ENCODE data around the gene NPB.

NPB gene

DNA sequence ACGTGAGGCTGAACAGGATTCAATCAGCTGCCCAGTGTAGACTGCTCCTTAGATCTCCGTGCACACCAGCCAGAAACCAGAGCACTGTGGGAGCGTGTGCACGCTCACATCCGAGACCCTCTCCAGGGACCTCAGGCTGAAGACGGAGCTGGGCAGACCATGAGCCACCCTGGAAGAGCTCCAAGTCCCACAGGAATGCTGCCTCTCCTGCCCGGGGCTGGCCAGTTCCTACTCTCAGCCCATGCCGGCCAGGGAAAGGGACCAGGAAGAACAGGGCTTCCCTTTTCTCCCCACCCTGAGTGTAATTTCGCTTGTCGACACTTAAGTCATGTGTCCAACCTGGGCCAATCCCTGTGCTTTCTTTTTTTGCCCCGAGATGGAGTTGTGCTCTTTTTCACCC, 17.5 kb upstream of the NPB start:
- no peak for TF ChIP-seq EZH2phosphoT487 (IDR thresholded peaks at IDR 0.05; ENCODE audit: borderline replicate concordance, low read length)
- TF ChIP-seq, protein P1, sequence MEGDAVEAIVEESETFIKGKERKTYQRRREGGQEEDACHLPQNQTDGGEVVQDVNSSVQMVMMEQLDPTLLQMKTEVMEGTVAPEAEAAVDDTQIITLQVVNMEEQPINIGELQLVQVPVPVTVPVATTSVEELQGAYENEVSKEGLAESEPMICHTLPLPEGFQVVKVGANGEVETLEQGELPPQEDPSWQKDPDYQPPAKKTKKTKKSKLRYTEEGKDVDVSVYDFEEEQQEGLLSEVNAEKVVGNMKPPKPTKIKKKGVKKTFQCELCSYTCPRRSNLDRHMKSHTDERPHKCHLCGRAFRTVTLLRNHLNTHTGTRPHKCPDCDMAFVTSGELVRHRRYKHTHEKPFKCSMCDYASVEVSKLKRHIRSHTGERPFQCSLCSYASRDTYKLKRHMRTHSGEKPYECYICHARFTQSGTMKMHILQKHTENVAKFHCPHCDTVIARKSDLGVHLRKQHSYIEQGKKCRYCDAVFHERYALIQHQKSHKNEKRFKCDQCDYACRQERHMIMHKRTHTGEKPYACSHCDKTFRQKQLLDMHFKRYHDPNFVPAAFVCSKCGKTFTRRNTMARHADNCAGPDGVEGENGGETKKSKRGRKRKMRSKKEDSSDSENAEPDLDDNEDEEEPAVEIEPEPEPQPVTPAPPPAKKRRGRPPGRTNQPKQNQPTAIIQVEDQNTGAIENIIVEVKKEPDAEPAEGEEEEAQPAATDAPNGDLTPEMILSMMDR (IDR thresholded peaks at IDR 0.05; ENCODE audit: low read depth, low read length, poor library complexity, severe bottlenecking), result no peak
- peaks cover 17% of the 10 kb centered on the region for H3F3A ChIP-seq (ENCODE audit: control insufficient read depth, insufficient read depth)
- no peak overlapping the region for H3K4me3 ChIP-seq (ENCODE audit: low read length)
- H3K79me2 ChIP-seq (ENCODE audit: control insufficient read depth, low read length), result peaks cover 59% of the 10 kb centered on the region
- no peak overlapping the region for H3K27ac ChIP-seq (ENCODE audit: low read depth, low read length)
- no peaks in the 10 kb centered on the region for H3K27me3 ChIP-seq (ENCODE audit: control insufficient read depth, low read length)
- H3K4me1 ChIP-seq (ENCODE audit: control insufficient read depth, low read length), result peaks cover 7% of the 10 kb centered on the region
- no peaks in the 10 kb centered on the region for H3K9me2 ChIP-seq (replicated peaks; ENCODE audit: control insufficient read depth, low read length)
- no peak overlapping the region for H3K4me2 ChIP-seq (ENCODE audit: low read length)
- peaks cover 91% of the 10 kb centered on the region for H3K36me3 ChIP-seq (ENCODE audit: control insufficient read depth, low read length)
- no peaks in the 10 kb centered on the region for H3K9me3 ChIP-seq (ENCODE audit: control insufficient read depth, insufficient read depth, low read length)
- H4K20me1 ChIP-seq (ENCODE audit: control insufficient read depth, insufficient read depth, low read depth, low read length), result peaks cover 4% of the 10 kb centered on the region; the same call in 1 of the 2 replicates

DNA sequence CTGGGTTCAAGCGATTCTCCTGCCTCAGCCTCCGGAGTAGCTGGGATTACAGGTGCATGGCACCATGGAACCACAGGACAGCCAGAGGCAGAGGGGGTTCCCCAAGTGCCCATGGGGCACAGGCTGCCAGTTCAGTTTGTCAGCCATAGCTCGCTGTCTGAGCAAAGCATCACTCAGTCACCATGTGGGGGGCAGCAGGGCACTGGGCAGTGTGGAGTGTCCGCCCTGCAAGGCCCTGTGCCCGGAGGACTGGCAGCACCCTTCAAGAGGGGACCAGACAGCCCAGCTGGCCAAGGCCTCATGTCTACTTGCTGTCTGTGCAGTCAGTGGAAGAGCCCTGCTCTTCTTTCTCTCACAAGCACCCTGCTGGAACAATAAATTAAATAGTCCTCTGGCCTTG, 17.1 kb upstream of the NPB start:
- Histone ChIP-seq H3K9me2 (replicated peaks; ENCODE audit: control insufficient read depth, low read length) (no peaks in the 10 kb centered on the region), H4K20me1 (ENCODE audit: control insufficient read depth, insufficient read depth, low read depth, low read length) (peaks cover 4% of the 10 kb centered on the region; the same call in 1 of the 2 replicates), H3K27ac (ENCODE audit: low read depth, low read length) (no peak overlapping the region), H3K9me3 (ENCODE audit: control insufficient read depth, insufficient read depth, low read length) (no peaks in the 10 kb centered on the region), H3K27me3 (ENCODE audit: control insufficient read depth, low read length) (no peaks in the 10 kb centered on the region), H3K4me3 (ENCODE audit: low read length) (no peak overlapping the region), H3F3A (ENCODE audit: control insufficient read depth, insufficient read depth) (peaks cover 17% of the 10 kb centered on the region), H3K36me3 (ENCODE audit: control insufficient read depth, low read length) (peaks cover 91% of the 10 kb centered on the region), H3K4me1 (ENCODE audit: control insufficient read depth, low read length) (peaks cover 11% of the 10 kb centered on the region), H3K79me2 (ENCODE audit: control insufficient read depth, low read length) (peaks cover 63% of the 10 kb centered on the region), H3K4me2 (ENCODE audit: low read length) (no peak overlapping the region)
- TF ChIP-seq EZH2phosphoT487 (IDR thresholded peaks at IDR 0.05; ENCODE audit: borderline replicate concordance, low read length), result no peak
- TF ChIP-seq, protein P1 (IDR thresholded peaks at IDR 0.05; ENCODE audit: low read depth, low read length, poor library complexity, severe bottlenecking), result no peak

DNA sequence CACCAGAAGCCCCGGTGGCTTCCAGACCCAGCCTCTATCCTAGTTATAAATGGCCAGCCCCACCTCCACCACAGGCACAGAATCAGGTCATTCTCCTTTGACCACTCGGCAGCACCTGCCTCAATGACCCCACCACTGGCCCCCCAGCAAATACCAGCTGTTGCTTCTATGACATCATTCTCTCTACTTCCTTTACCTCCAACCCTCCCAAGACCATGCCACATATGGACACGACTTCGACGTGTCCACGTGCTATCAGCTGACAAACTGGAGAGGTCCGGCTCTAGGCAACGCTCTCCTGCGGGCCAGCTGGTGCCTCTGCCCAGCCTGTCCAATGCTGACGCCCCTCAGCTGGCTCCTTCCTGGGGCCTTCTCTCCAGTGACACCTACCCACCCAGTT, 16.6 kb upstream of the NPB start:
- Histone ChIP-seq H3K4me1 (ENCODE audit: control insufficient read depth, low read length) (peaks cover 16% of the 10 kb centered on the region), H3F3A (ENCODE audit: control insufficient read depth, insufficient read depth) (peaks cover 15% of the 10 kb centered on the region), H4K20me1 (ENCODE audit: control insufficient read depth, insufficient read depth, low read depth, low read length) (peaks cover 7% of the 10 kb centered on the region), H3K79me2 (ENCODE audit: control insufficient read depth, low read length) (peaks cover 68% of the 10 kb centered on the region), H3K9me3 (ENCODE audit: control insufficient read depth, insufficient read depth, low read length) (no peaks in the 10 kb centered on the region), H3K4me3 (ENCODE audit: low read length) (no peak overlapping the region), H3K27me3 (ENCODE audit: control insufficient read depth, low read length) (no peaks in the 10 kb centered on the region), H3K4me2 (ENCODE audit: low read length) (no peak overlapping the region), H3K27ac (ENCODE audit: low read depth, low read length) (no peak overlapping the region), H3K9me2 (replicated peaks; ENCODE audit: control insufficient read depth, low read length) (no peaks in the 10 kb centered on the region), H3K36me3 (ENCODE audit: control insufficient read depth, low read length) (peaks cover 91% of the 10 kb centered on the region)
- no peak for TF ChIP-seq EZH2phosphoT487 (IDR thresholded peaks at IDR 0.05; ENCODE audit: borderline replicate concordance, low read length)
- TF ChIP-seq, protein P1 (IDR thresholded peaks at IDR 0.05; ENCODE audit: low read depth, low read length, poor library complexity, severe bottlenecking), result no peak

Data from DOHH2 (cell line).